ENCODE data around the gene C9orf72.
"Not testable (repeated sequence)": the region's sequence is repeated elsewhere in the genome, so short reads cannot be mapped to it uniquely, and the experiment has no call there.

The C9orf72 gene

DNA sequence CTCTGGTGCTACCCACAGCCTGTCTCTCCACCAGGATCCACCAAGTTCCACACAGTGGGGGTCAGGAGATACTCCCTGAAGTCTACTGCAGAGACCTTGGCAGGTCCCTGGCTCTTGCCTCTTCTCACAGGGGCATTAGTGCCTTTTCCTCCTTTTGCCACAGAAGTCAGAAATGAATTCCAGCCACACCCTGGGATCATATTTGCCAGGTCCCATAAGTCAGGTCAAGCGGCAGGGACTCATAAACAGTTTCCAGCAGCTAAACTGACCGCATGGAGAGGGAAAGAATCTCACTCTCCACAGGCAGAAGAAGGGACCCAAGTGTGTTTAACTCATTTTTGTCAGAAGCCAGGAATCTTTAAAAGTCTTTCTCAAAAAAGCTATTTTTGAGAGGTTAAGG, 62.5 kb downstream of the C9orf72 start:
- DNase-seq, result no peak

DNA sequence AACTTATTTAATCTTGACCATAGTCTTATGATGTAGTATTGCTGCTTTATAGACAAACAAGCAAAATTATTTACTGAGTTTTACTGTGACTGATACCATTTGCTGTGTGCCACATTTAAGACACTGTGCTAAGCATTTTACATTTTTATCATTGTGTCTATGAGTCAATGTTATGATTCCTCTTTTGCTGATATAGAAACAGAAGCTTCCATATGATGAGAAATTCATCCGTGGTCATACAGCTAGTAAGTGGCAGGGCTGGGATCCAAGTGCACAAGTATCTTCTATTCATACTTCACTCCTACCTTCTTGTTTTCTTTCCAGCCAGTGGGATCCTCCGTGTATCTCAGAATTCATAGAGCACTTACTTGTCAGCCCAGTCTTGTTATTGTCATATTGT, 66.3 kb downstream of the C9orf72 start:
- DNase-seq, result no peak

DNA sequence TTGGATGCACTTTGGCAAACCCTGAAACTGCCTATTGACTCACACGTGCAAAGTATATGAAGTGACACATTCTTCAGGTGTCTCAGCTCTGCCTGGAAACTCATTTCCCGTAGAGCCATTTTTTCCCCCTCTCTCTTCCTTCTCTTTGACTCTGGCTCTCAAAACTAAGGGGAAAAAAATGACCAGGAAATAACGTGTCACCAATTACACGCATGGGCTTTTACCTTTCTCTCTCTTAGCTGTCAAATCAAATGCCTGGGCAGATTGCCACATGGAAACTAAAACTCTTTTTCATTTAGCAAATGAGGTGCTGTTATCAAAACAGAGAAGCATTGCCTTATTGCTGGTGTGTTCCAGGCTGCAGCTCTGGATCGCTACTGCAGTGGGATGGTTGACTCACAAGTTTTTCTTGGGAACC, 67.5 kb downstream of the C9orf72 start:
- DNase-seq, result no peak

DNA sequence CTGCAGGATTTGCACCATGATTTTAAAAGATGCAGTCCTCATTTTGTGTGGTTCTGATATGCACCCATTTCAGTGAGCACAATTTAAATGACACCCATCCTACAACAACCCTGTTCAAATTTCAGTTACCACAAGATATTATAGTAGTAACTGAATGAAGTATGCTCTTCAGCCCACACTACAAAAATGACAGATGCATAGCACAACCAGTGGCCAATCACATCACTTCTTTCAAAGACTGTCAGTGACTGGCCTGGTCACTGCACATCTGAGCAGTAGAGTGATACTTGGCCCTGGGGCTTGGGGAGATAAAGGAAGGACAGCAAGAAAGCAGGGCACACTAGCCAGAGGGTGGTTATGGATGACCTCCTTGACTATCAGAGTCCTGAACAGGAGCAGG, 69.0 kb downstream of the C9orf72 start:
- DNase-seq, result no peak

DNA sequence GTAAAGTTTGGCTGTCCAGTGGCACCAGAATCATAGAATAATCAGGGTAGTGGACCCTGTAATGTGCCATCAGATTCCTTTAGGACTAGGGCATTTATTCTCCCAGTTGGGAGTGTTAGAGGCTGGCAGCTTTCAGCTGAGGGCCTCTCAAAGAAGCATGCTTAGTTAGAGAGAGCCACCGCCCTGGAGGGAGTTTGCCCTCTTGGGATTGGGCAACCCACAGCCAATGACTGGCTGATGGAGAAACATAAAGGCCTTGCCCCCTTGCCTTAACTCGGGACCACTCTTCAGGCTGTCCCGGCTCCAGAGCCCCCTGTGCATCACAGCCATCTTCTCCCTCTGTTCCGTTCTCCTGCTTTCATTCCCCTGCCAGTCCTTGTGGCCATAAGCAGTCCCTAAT, 69.7 kb downstream of the C9orf72 start:
- no peak for DNase-seq

DNA sequence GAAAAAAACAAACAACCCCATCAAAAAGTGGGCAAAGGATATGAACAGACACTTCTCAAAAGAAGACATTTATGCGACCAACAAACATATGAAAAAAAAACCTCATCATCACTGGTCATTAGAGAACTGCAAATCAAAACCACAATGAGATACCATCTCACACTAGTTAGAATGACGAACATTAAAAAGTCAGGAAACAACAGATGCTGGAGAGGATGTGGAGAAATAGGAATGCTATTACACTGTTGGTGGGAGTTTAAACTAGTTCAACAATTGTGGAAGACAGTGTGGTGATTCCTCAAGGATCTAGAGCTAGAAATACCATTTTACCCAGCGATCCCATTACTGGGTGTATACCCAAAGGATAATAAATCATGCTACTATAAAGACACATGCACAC, 72.4 kb downstream of the C9orf72 start:
- not testable (repeated sequence) for DNase-seq

DNA sequence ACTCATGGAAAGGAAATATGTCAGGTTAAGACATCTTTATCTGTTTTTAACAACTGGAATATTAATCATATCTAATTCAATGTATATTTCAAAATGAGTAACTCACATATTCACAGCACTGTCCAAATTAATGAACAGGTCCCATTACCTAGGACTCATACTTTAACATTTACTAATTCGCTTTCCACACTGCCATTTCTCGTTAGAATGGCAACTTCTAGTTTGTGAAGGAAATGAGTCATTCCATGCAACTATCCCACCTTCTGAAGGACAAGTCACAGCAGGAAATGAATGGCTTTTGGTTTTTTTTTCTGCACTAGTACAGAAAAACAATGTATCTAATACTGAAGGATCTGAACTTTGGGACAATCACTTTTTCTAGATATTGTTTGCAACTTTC, 73.8 kb downstream of the C9orf72 start:
- no peak for DNase-seq

DNA sequence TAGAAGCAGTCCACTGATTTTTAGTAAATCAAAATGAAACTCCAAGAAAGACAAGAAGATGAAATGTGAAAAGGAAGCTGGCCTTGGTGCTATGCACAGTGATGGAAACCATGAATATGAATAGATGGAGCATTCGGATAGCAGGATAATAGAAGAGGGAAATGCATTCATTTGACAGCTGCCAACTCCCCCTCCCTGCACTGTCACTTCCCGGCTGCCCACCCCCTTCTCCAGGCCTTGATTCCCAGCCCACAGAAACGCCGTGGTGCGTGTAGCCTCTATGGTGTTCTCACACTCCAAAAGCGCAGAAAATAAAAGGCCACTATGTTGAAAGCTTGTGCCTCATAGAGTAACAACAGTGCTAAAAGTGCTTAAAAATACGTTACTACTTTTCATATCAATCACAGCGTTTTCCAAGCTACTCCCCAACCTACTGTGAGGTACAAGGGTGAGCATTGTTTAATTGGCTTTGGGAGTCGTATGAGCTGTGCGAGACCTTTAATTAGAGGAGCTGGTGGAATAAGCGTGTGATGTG, 75.3 kb downstream of the C9orf72 start:
- DNase-seq, result no peak
